GM10847 (cell line): ENCODE results near the gene SMYD5.
A peak's percentile ranks its signal among the peaks of the same experiment; 100 is the strongest.

ENCODE experiments used
- POLR2A ChIP-seq: IDR thresholded peaks from 2 replicates; pipeline ENCODE4 v1.6.1; 2011; ENCODE audit not compliant: insufficient read length; ENCODE audit errors: extremely low read depth

The SMYD5 gene

DNA sequence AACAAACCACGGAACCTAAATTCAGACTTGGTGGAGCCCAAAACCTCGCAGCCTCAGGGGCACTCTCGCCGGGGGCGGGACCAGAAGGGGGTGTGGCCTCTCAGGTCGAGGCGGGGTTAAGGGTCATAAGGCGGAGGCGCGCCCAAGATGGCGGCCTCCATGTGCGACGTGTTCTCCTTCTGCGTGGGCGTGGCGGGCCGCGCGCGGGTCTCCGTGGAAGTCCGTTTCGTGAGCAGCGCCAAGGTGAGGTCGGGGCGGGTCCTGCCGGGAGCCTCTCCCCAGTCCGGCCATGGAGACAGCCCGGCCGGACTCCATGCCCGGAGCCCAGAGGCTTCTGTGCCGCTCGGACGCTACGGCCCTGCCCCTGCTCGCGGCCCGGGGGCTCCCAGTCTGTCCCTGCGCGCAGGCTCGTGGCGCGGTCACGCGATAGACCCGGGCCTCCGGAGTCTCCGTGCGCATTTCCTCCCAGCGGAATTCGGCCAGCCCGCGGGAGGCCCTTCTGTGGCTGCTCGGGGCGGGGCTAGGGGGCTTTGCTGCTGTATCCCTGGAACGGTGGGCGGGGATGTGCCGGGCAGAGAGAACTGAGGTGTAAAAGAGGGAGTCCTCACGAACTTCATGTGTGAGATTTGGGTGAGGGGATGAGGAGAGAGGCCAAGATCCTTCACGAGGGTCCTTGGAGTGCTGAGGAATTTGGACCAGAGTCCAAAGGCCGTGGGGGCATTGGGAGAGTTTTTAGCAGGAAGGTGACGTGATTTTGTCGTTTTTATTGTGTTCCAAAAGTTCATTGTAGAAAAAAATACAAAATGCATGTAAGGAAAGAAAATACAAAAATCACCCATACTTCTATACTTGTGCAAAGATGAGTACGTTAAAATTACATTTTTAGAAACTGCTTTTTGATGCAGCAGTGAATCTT, at the start of gene SMYD5:
TSS of gene SMYD5 (plus strand) at position 126 of the 916 bp plus-strand sequence. CDS start at position 148, 22 bp downstream.
- peak; percentile 45 for TF ChIP-seq POLR2A

DNA sequence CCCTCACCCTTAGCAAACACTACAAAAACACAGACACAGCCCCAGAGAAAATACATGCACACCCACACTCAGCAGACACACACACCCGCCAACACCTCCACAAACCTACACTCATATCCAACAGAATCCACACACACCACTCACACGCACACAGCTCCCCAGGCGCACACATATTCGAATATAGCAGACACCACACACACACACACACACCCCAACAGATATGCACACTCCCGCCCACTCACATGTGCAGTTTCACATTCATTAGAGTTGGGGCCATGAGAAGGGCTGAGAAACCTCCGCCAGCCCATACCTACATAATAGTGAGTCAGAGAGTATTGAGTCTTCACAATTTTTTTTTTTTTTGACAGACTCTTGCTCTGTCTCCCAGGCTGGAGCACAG, 41.1 kb upstream of the SMYD5 start:
- no peak for TF ChIP-seq POLR2A

DNA sequence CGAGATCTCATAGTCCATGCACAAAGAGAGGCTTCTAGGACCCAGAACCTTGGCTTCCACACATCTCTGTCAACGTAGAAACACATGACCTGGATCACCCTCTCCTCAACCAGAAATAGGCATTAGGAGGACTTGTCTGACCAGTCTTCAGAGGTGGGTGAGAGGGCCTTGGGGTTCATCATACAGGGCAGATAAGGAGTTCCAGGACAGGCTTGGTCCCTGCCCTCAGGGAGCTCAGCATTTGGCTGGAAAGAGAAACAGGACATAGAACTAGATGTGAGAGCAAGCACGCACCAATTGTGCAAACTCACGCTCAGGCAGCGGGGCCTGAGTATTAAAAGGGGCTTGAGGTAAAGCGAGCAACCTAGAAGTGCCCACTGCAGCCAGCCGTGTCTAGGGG, 40.3 kb upstream of the SMYD5 start:
- no peak for TF ChIP-seq POLR2A

DNA sequence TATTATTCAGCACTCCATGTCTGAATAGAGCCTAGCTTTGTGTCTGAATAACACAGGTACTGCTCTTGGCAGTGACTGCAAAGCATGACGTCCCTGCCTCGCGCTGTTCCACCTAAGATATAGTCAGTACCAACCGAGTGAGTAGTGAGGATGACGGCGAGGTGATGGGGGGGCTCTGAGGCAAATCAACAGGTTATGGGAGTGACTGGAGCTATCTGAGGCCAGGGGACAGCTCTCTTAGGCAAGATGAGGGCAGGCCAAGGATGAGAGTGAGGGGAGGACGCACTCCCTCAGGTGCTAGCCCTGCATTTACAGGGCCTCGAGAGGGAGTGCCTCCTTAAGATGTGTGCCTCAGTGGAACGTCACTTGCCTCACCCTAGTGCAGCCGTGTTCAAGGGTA, 39.8 kb upstream of the SMYD5 start:
- TF ChIP-seq POLR2A: no peak

DNA sequence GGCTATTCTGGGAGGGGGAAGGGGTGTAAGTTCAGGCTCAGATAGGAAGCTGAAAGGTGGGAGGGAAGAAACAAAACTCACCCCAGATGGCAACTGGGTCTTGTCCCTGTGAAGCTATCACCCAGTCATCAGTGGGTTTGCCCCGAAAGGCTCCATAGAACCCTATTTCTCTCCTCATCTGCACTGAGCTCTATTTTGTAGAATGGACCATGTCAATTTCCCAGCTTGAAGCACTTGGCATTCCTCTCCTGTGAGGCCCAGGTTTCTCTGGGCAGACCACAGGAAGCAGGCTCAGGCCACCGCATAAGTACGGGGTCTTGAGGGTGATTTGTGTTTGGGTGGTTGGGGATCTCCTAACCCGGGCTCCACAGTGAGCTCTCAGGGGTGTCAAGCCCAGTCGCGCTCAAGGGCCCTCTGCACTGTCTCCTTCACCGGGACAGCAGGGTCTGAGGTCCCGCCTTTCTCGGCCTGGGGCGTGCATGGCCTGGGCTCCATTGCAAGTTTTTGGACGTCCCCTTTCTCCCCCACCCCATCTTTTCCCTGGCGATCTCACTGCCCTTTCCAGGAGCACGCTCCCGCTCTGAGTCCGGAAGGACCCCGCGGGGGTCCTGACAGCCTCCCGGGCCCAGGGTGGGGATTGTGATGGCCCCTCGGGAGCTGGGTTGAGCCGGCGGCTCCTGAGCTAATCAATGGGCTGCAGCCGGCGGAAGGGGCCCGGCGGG, 38.9 kb upstream of the SMYD5 start:
- TF ChIP-seq POLR2A: no peak

DNA sequence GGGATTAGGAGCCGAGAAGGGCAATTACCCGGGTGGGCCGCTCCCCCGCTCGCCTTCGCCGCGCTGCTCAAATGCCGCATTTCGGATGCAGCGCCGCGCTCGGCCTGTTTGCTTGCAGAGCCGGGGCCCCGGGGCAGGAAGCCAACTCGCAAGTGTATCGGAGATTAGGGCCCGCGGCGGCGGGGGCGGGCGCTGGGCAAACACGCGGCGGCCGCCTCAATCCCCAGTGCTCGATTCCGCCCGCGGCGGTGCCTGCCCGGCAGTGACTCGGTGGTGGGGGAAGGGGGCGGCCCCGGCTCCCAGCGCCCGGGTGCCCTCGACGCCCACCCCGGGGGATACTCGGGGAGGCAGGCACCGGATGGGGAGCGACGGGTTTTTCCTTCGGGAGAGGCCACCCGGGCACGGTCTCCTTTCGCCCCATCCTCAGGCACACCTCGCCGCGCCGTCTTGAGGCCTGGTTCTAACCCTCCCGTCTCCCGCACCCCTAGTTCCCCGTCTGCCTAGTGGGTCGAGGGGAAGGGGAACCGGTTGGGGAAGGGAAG, 38.3 kb upstream of the SMYD5 start:
- no peak for TF ChIP-seq POLR2A

DNA sequence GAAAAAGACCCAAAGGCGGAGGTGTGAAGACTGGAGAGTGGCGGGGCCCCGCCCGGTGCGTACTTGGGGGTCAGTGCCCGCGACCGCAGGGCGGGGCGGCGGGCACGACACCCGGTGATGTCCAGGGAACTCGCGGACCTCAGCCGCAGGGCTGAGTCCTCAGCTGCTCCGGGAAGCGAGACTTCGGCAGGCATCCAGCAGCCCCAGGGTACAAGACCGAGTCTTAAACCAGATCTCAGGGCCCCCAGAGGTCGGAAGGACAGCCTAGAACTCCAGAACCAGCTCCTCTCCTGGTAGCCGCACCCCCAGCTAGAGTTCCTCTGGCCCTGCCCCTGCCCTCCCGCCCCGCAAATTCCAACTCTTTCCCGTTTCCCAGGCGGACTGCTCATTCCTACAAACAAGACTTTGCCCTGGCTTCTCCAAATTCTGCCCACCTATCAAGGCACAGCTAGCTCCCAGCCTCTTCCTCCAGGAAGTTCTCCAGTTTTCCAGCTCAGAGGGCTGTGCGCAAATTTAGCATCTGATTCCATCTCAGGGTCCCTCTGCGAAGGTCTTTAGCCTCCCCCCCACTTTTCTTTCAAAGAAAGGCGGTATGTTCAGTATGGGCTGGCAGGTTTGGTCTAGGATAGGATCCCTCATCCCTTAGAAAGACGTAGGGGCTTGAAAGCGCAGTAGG, 37.7 kb upstream of the SMYD5 start:
- no peak for TF ChIP-seq POLR2A

DNA sequence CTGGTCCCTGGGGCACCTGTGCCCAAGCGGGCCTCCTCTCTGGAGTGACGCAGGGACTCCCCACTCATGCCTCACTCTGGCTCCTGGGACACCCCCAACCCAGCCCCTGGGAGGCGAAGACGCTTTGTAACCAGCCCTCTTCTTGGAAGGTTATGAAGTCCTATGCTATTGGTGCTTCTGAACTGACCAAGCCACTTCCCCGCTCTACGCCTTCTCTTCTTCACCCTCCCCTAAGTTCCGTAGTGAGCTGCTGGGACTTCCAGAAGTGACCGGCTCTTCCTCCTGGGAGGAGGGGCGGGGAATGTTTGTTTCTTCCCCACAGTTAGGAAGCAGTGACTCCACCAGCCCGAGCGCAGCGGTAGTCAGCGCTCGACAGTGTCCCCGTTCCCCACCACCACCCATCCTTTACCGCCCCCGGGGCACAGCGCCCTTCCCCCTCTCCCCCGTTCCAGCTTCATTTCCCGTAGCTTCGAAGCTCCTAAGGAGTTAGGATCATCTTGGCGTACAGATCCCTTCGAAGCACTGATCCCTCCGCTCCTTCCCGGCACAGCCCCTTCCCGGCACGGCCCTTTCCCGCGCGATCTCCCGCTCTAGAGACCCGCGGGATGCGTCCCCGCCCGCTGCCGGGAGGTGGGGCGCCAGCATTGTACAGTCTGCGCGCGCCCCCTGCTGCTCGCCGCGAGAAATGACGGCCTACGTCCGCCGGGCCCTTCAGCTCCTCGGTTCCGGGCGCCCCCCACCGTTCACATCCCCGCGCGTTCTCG, 37.0 kb upstream of the SMYD5 start:
- no peak for TF ChIP-seq POLR2A

DNA sequence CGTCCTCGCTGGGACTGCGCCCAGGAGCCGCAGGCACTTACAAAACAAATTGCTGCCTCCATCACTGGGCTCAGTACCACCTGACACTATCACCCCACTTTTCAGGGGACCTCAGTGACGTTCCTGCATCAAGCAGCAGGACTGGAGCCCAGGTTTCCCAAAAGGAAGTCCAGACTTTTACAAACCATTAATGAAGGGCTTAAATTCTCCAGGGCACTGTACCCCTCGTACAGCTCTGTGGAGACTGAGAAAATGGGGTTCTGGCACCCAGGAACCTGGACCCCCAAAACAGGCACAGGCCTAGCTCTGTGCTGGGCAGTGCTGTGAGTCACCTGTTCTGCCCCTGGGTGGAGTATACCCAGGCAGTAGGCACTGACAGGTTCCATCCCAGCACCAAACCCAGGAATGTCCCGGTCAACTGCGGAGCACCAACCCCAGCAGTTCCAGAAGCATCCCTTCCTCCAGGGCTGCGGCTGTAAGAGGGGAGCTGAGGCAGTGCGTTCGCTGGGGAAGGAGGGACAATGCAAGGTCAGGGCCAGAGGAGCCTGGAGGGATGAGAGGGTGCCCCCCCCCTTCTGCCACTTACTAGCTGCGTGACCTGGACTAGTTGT, 36.3 kb upstream of the SMYD5 start:
- TF ChIP-seq POLR2A: no peak

DNA sequence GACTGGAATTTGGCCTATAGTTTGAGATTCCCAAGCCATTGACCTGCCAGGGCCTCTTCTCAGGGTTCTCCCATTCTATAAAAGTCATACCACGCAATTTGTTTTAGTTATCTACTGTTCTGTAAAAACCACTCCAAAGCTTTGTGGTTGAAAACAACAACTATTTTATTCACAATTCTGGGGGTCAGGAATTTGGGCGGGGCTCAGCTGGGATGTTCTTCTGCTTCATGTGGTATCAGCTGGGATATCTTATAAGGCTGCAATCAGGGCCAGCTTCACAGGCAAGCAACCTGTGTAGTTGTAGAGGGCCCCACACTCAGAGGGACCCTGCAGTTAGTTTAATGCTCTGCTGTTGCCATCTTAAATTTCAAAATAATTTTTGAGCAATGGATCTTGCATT, 28.1 kb upstream of the SMYD5 start:
- no peak for TF ChIP-seq POLR2A

DNA sequence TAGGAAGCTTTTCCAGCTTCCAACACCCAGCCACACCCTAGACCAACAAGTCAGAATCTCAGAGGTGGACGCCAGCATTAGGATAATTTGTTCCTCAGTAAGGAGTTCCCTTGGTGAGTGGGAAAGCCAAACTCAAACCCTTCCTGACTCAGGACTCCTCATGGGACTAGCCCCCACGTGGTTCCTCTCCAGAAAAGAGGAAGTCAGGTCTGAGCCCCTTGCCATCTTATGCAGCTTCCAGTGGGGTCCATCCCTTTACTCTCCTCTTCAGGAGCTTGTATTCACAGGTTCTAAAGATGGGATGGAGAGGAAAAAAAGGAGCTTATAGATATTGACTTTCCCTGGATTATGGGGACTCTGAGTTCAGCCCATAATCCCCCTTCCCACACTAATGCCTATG, 26.5 kb upstream of the SMYD5 start:
- TF ChIP-seq POLR2A: no peak

DNA sequence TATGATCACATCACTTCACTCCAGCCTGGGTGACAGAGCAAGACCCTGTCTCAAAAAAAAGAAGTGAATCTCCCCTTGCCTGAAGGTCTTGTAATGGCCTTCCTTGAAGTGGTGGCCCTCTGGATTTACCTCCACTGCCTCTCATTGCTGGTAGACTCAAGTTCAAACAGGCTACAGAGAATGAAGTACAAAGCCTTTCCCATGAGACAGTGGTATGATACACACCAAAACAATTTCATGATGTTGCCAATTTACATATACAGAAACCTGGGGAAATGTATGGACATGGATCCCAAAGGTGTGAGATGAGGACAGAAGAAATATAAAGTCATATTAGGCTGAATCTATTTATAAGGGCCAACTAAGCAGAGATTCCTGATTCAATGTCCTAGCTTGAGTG, 16.5 kb upstream of the SMYD5 start:
- no peak for TF ChIP-seq POLR2A

DNA sequence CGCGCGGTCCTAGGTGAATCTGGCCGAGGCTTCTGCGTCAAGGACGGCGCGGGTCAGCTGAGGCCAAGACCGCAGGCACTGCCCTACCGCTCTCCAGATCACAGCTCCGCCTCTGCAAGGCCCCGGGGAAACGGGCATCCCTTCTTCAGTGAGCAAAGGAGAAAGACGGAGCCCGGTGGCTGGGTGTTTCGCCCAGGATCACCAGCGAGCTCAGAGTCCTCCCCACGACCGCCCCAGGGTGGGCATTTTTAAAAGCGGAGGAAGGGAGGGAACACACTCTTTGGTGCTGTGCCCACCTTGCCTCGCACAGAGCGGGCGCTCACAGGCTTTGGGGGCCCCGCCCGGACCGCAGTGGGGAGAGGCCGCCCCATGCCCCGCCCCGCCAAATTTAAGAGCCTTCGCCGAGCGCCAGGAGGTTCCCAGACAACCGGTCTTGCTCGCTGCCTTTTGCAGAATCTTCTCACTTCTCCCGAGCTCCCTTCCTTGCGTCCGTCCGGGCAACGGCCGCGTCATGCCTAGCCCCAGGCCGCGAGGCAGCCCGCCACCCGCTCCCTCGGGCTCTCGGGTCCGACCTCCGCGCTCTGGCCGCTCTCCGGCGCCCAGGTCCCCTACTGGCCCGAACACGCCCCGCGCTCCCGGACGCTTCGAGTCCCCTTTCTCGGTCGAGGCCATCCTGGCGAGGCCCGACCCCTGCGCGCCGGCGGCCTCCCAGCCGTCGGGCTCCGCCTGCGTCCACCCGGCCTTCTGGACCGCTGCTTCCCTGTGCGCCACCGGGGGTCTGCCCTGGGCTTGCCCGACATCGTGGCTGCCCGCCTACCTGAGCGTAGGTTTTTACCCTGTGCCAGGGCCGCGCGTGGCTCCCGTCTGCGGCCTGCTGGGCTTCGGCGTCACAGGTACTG, 11.6 kb upstream of the SMYD5 start, which contains the start of gene NOTO:
TSS of gene NOTO (plus strand) at position 419 of the 899 bp plus-strand sequence. CDS start at position 512, 93 bp downstream.
- TF ChIP-seq POLR2A: no peak
